ENCODE measurements around the gene SETBP1. TPM values are rescaled to one million over a fixed set of nuclear protein-coding genes. Genes with fewer than 3 reads are reported as not detected.

Gene SETBP1
- total RNA-seq, 2 donors from 2014 or later: 9.8 to 16.7 TPM

GRCh38 chr18:44842588-44843412 is 162.1 kb downstream of the SETBP1 start:
- intact Hi-C loops (cut with DNase I): no loop called here
- DNase-seq (no peak), ATAC-seq (no peak)

- ATAC-seq (no peak), DNase-seq (peak; percentile 33)
- intact Hi-C loops (cut with DNase I): no loop called here
Observed at GRCh38 chr18:44844486-44844885, 163.8 kb downstream of the SETBP1 start.

- DNase-seq (no peak), ATAC-seq (no peak)
- intact Hi-C loops (cut with DNase I): no loop called here
Observed at GRCh38 chr18:44846450-44846849, 165.8 kb downstream of the SETBP1 start.

- intact Hi-C loops (cut with DNase I): no loop called here
- no peak for ATAC-seq
- peak; percentile 41 for DNase-seq
Observed at GRCh38 chr18:44848644-44849335, 168.1 kb downstream of the SETBP1 start.

GRCh38 chr18:44849361-44849760 is 168.7 kb downstream of the SETBP1 start:
- peak; percentile 58 to 66 for ATAC-seq
- intact Hi-C loops (cut with DNase I): no loop called here
- no peak for DNase-seq

GRCh38 chr18:44850001-44850400 is 169.3 kb downstream of the SETBP1 start:
- intact Hi-C loops (cut with DNase I): no loop called here
- DNase-seq: no peak
- ATAC-seq: no peak

- intact Hi-C loops (cut with DNase I): no loop called here
- DNase-seq (no peak), ATAC-seq (no peak)
Observed at GRCh38 chr18:44851856-44852621, 171.4 kb downstream of the SETBP1 start.

GRCh38 chr18:44852818-44853217 is 172.1 kb downstream of the SETBP1 start:
- intact Hi-C loops (cut with DNase I): no loop called here
- peak; percentile 85 to 89 for ATAC-seq
- no peak for DNase-seq

- DNase-seq (no peak), ATAC-seq (no peak)
- intact Hi-C loops (cut with DNase I): no loop called here
Observed at GRCh38 chr18:44853430-44853829, 172.7 kb downstream of the SETBP1 start.

GRCh38 chr18:44855681-44856080 is 175.0 kb downstream of the SETBP1 start:
- ATAC-seq: no peak

GRCh38 chr18:44856157-44856556 is 175.5 kb downstream of the SETBP1 start:
- DNase-seq: no peak
- intact Hi-C loops (cut with DNase I): no loop called here
- ATAC-seq: no peak

More at GRCh38 chr18:44855681-44856080, 175.0 kb downstream of the SETBP1 start:
- intact Hi-C loops (cut with DNase I): no loop called here
- DNase-seq: no peak

- DNase-seq (no peak), ATAC-seq (peak in 1 of 2 donors; percentile 49)
- intact Hi-C loops (cut with DNase I): no loop called here
Observed at GRCh38 chr18:44857081-44857480, 176.4 kb downstream of the SETBP1 start.

GRCh38 chr18:44857744-44858491 is 177.2 kb downstream of the SETBP1 start:
- ATAC-seq (no peak), DNase-seq (no peak)
- intact Hi-C loops (cut with DNase I): no loop called here

GRCh38 chr18:44859263-44859662 is 178.6 kb downstream of the SETBP1 start:
- DNase-seq (no peak), ATAC-seq (no peak)
- intact Hi-C loops (cut with DNase I): no loop called here

- ATAC-seq (no peak), DNase-seq (no peak)
- intact Hi-C loops (cut with DNase I): no loop called here
Observed at GRCh38 chr18:44859751-44860439, 179.2 kb downstream of the SETBP1 start.

- no peak for ATAC-seq
- no peak for DNase-seq
- intact Hi-C loops (cut with DNase I): no loop called here
Observed at GRCh38 chr18:44862112-44862511, 181.4 kb downstream of the SETBP1 start.

- DNase-seq (no peak), ATAC-seq (no peak)
- intact Hi-C loops (cut with DNase I): no loop called here
Observed at GRCh38 chr18:44866103-44866502, 185.4 kb downstream of the SETBP1 start.

GRCh38 chr18:44869533-44869932 is 188.8 kb downstream of the SETBP1 start:
- ATAC-seq (no peak), DNase-seq (no peak)
- intact Hi-C loops (cut with DNase I): no loop called here

All from left cardiac atrium (tissue), 4 donors.